H1 (cell line): ENCODE results near the gene RECK. TPM values are rescaled to one million over a fixed set of nuclear protein-coding genes. Genes with fewer than 3 reads are reported as not detected.

Experiments used
- ATF2 ChIP-seq: IDR thresholded peaks from 2 replicates; pipeline ENCODE4 v1.6.1; 2012; ENCODE audit warnings: low read length, inconsistent platforms
- polyA plus RNA-seq, 7 experiments: library from polyadenylated mRNA; depleted of rRNA in 3 of 7; stranded (reverse) in 5 of 7; unstranded in 2 of 7; fragments of >200 nt in 5 of 7; fragments of 200-250 nt in 2 of 7; gene quantifications; 1 replicate in 5 of 7; 2 replicates in 1 of 7; 4 replicates in 1 of 7; pipeline versions ENCODE4 v1.2.1 to v1.2.3, GENCODE V29; 2011 to 2013; ENCODE audit warnings: missing spikeins in 2 of 7, mixed read lengths in 2 of 7
- total RNA-seq: library from RNA; stranded (reverse); fragmentation: NEBNext Ultra II Directional; extraction: Animal tissue kit (Norgen Biotek cat#: 25700); gene quantifications from 2 replicates; pipeline ENCODE4 v1.2.1, GENCODE V29; 2021

RECK gene
- total and polyA plus RNA-seq, 2 of the 8 experiments (the other 6 are each of a cell fraction or from before 2014, with no cell fraction given): 5.4 to 9.8 TPM

GRCh38 chr9:36158122-36158521, 121.4 kb downstream of the RECK start (continued):
- TF ChIP-seq ATF2: no peak
- TF ChIP-seq, all 59 proteins: peak for 0
